Measurements from ENCODE around the gene LYPD3.

LYPD3 gene

DNA sequence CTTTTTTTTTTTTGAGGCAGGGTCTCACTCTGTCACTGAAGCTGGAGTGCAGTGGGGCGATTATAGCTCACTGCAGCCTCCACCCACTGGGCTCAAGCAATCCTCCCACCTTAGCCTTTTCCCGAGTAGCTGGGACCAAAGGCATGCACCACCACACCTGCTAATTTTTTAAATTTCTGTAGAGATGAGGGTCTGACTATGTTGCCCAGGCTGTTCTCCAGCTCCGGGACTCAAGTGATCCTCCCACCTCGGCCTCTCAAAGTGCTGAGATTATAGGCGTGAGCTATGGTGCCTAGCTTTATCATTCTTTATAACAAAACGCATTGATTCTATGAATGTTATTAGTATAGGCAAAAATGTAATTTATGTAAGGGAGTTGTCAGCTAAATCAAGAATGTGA is 17.9 kb upstream of the LYPD3 start:
- FAIRE-seq: no peak

DNA sequence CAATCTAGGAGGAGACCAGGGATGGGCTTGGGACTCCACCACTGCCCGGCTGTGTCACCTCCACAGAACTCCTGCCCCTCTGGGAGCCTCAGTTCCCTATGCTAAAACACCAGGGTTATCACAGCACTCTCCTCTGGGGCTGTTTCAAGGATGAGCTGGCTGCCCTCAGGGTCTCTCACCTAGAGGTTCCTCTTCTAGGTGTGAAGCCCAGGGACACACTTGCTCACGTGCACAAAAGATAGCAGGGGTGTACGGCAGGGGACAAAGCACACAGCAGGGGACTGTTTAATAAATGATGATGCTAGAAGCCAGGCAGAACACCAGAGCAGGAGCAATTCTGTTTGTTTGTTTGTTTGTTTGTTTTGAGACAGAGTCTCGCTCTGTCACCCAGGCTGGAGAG is 16.8 kb upstream of the LYPD3 start:
- FAIRE-seq: no peak

DNA sequence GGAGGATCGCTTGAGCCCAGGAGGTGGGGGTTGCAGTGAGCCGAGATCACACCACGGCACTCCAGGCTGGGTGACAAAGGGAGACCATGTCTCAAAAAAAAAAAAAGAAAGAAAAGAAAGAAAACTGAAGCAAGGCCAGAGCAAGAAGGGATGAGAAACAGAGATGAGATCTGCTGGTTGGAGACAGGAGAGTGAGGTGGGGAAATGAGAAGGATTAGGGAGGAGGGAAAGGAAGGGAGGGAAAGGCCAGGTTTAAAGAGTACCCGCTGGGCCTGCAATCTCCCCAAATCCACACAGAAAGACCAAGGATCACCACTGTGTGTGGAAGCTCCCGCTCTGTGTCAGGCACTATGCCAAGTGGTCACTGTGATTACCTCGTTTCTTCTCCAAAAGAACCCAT is 16.3 kb upstream of the LYPD3 start:
- FAIRE-seq: no peak

DNA sequence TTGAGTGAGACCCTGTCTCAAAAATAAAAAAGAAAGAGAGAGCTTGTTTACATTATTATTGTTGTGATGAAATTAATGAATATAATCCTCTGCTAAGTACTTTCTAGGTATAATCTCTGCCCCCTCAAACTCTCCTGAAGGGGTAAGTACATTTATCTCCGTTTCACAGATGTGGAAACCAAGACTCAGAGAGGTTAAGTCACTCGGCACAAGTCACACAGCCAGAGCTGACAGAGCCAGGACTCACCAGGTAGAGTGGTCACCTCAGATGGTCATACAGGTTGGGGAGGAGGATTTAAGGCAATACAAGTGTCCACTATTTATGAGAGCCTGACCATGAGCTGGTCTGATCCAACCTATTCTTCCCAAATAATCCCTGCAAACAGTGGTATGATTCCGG is 15.2 kb upstream of the LYPD3 start:
- no peak for FAIRE-seq

DNA sequence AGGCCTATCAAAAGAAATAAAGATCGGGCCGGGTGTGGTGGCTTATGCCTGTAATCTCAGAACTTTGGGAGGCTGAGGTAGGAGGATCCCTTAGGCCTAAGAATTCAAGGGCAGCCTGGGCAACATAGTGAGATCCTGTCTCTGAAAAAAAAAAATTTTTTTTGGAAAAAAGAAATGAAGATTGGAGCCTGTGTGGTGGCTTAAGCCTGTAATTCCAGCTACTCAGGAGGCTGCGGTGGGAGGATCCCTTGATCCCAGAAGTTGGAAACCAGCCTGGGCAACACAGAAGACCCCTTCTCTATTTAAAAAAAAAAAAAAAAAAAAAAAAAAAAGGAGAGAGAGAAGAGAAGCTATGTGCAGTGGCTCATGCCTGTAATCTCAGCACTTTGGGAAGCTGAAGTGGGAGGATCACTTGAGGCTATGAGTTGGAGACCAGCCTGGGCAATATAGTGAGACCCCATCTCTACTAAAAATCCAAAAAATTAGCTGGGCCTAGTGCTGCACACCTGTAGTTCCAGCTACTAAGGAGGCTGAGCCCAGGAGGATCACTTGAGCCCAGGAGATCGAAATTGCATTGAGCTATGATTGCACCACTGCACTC is 14.7 kb upstream of the LYPD3 start:
- no peak for FAIRE-seq

DNA sequence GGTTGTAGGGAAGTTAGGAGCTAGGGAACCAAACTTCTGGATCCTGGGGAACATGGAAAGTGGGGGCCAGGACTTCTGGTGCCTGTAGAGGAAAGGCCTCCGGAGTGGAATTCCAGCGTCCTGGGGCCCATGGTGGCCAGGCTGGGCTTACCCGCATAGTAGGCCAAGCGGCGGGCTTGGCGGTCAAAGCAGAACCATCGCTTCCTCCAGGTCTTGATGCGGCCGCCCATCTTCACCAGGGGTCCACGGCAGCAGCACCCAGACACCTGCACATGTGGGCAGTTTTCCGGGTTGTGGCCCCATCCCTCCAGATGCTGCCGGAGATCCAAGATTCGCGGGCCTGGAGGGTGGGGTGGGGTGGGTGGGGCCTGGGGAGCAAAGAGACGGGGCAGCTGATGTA is 13.8 kb upstream of the LYPD3 start:
- FAIRE-seq: no peak

DNA sequence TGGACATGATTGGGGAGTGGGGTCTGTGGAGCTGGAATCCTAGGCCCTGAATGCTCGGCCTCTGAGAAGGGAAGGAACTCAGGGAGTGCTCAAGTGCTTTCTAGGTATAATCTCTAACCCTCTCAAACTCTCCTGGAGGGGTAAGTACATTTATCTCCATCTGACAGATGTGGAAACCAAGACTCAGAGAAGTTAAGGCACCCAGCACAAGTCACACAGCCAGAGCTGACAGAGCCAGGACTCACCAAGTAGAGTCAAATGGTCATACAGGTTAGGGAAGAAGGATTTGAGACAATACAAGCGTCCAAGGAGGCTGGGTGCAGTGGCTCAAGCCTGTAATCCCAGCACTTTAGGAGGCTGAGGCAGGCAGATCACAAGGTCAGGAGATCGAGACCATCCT is 12.9 kb upstream of the LYPD3 start:
- FAIRE-seq: no peak

DNA sequence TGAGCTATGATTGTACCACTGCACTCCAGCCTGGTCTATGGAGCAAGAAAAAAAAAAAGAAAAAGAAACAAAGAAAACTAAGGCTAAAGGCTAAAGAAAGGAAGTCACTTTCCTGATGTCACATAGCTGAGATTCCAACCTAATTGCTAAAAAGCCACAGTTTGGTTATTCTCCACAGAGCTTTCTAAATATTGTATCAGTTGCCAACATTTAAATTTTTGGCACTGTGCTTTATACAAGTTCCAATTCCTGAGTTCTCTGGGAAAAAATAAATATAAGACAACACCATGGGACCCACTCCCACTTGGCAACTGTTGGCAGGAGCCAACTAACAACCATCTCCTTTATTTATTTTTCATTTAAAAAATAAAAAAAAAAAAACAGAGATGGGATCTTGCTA is 11.2 kb upstream of the LYPD3 start:
- no peak for FAIRE-seq

DNA sequence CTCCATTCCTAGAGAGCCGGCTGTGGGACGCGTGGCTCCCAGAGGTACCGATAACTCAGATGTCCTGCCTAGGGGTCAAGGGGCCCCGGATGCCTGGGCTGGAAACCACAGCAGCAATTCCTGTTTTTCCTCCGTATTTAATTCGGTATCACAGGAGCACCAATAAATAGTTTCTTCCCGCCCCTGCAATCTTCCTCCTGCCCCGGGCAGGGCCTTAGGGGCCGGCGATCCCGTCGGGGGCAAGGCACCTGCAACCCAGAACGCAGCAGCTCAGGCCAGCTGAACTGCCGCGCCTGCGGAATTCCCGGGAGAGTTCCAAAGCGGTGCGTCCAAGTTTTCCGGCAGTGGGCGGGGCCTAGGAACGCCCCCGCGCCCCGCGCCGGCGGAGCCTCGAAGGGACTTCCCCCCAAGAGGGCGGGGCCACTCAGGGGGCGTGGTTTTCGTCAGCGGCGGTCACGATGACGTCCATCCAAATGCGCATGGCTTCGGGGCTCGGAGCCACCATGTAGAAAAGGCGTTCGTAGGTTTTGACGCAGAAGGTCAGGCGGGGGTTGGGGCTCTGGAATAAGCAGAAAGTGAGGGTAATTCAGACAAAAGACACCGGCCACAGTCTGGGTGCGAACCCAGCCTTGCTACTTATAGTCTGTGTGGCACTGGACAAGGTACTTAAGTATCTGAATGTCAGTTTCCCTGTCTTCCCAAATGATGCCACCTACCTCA is 9.7 kb upstream of the LYPD3 start:
- no peak for FAIRE-seq

DNA sequence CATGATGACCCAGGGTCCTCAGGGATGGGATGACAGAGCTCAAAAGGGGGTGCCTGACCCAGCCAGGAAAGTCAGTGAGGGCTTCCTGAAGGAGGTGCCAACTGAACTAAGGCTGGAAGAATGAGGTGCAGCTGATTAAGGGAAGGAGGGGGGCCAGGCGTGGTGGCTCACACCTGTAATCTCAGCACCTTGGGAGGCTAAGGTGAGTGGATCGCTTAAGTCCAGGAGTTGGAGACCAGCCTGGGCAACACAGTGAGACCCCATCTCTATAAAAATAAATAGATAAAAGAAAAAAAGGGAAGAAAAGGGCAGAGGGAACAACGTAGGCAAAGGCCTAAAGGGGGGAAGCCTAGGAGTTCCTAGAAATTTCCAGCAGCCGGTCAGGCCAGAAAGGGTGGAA is 9.1 kb upstream of the LYPD3 start:
- no peak for FAIRE-seq

DNA sequence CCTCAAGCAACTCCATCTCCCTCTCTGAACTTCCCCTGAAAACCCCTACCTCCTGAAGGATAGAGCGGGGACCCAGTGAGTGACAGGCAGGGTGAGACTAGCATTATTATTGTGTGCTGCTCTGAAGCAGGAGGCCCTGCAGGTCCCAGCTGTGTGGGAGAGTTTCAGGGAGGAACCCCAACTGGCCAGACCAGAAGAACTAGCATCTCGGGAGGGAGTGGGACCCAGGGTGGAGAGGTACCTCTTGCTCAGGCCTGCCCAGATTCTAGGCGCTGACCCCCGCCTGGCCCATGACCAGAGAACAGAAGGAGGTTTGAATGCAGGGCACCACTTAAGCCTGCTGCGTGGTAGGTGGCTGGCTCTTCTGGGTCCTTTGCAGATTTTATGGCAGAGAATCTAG is 5.7 kb upstream of the LYPD3 start:
- no peak for FAIRE-seq

DNA sequence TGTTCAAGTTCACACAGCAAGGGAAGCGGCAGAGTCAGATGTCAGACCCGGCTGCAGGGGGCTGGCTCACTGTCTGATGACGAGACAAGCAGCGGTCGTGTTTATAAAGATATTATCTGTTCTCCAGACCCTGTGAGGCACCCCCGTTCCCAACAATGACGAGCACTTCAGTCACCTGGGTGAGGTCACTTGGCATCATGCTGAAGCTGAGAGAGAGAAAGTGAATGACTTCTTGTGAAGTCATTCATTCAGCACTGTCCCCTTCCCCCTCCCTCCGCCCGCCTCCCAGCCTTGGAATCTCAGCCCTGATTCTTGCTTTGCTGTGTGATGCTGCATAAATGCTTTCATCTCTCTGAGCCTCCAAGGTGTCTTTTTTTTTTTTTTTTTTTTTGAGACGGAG is 4.9 kb upstream of the LYPD3 start:
- no peak for FAIRE-seq

DNA sequence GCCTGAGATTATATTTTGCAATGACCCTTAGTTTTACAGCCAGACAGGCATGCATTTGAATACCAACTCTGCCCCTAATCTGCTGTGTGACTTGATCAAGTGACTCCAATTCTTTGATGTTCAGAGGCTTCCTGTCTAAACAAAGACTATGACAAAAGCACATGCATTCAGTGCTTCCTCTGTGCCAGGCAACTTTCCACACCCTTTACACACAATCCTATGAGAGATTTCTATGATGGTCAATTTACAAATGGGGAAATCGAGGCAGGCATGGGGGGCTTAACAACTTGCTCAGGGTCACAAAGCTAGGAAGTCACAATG is 3.7 kb upstream of the LYPD3 start:
- no peak for FAIRE-seq

DNA sequence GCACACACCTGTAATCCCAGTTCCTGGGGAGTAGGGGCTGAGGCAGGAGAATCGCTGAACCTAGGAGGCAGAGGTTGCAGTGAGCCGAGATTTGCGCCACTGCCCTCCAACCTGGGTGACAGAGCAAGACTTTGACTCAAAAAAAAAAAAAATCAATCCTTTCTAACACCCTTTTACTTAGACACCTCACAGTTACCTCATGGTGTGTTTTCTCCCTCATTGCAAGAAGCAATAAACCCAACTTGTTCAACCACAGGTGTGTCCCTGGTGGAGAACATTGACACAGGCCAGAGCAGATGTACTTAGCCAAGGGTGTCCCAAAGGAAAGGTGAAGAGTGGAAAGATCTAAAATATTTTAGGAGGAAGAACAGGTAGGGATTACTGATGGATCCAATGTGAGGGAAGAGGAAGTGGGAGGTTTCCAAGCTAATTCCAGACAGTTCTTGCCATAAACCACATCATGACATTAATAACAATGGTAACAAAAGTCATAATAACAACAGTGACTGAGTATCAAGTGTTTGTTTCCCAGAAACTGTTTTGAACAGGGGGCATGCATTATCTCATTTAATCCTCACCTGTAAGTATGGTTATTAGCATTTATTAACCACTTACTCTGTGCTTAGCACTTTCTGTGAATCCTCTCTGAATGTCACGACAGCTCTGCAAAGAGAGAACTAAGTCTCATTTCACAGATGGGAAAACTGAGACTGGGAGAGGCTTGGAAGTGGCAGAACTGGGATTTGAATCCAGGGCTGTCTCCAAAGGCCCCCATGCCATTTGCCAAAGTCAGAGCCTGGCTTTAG is 3.1 kb upstream of the LYPD3 start:
- no peak for FAIRE-seq

DNA sequence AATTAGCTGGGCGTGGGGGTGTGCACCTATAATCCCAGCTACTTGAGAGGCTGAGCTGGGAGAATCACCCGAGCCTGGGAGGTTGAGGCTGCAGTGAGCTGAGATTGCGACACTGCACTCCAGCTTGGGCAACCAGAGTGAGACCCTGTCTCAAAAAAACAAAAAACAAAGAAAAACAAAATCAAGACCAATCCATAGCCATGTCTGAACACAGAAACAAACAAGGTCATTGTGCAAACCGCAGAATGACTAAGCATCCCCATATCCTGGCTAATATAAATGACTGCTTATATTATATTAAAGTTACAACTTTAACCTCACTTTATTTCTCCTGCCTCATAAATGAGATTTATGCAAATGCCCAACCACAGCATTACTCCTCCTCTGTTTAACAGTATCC is 2.3 kb upstream of the LYPD3 start:
- no peak for FAIRE-seq

DNA sequence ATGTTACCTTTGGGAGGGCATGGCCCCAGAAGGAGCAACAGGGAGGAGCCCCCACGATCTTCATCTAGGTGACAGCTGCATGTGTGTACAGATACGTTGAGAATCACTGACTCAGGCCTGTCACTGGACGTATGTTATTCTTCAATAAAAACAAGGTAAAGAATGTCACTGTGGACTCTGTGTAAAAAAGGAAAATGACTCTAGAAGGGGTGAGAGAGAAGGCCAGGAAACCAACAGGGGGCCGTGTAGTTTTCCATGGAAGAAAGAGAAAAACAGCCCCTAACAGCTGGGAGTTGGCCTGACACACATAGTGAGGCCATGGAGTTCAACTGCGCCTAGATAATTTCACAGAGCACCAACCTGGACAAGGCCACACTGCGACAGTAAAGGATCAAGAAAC is 1.9 kb upstream of the LYPD3 start:
- no peak for FAIRE-seq

DNA sequence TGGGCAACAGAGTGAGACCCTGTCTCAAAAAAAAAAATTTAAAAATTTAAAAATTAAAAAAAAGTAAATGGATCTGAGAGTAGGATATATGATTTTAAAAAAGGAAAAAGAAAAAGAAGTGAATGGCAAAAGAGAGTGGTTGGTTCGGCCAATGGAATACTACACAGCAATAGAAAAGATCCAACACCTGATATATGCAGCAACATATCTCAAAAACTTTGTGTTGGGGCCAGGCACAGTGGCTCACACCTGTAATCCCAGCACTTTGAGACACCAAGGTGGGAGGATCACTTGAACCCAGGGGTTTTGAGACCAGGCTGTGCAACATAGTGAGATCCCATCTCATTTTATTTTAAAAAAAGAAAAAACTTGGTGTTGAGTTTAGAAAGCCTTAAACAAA is 1.4 kb upstream of the LYPD3 start:
- FAIRE-seq: no peak

DNA sequence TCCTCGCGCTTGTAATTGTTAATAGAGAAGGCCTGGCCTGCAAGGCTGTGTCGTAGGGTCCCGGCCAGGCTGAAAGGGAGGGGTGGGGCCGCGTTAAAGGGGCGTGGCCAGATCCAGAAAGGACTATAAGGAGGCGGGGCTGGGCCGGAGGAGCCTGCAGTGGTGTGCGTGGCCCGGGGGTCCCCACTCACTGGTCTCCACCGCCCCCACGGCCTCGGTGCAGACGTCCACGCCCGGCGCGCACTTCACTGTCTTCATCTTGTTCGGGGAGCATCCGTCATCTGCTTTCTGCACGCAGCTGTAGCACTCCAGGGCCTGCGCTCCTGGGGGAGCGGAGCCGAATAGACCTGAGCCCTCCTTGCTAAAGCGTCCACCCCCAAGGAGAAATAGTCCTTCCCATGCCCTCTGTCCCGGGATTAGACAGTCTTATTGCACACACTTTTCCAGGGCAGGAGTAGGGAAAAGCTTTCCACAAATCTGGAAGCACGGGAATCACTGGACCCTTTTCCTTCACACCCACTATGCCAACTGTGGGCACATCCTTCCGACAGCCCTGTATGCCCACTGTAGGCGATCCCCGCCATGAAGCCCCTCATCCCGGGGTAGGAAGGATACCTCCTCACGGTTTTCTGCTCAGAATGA is 1.2 kb downstream of the LYPD3 start:
- no peak for FAIRE-seq

DNA sequence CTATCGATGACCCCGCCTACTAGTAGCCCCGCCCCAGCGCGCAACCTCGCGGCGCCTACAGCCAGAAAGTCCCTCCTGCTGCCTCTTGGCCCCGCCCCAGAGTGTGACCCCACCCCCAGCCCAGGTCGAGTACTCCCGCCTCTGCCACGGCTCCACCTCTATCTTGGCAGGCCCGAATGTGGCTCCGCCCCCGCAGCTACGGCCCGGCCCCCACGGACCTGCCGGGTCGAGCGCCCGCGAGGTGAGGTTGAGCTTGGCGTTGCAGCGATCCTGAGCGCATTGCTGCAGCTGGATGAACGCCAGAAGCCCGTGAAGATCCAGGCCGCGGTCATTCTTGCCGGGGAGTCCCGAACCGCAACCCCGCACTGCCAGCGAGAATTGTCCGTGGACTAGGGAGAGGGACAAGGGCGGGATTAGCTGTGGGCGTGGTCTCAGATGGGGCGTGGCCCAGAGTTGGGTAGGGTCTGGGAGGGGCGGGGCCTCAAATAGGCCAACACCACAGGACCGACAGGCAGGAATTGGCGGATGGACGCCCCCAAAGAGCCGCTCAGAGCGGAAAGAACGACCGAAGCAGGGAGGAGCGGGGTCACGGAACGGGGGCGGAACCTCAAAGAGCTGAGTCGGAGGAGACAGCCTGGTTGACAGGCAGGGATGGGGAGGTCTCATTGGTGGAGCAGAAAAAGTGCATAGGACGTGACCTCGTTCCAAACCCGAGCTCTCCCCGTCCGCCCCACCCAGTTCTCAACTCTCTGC is 1.9 kb downstream of the LYPD3 start:
- no peak for FAIRE-seq

DNA sequence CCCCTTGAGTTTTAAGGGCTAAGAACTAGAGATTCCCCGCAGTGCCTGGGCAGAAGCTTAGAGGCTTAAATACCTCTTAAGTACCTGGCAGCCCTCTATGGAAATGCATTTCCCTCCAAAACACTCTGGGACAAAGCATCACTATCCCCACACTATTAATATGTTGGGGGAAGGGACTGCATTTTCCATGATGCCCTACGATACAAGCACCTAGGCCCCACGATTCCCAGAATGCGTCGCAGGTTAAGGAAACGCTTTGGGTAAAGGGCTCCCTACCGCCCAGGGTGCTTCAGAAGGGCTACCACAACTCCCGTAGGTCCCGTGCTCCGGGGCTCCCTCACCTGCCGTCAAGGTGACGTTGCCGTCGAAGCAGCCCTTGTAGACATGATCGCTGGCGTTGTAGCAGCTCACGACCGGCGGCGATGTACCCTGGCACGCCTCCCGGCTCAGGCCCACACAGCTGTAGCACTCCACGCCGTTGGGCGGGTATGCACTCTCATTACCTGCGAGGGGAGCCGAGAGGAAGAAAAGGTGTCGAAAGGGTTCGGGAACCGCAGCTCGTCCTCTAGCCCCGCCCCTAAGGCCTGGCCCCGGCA is 2.5 kb downstream of the LYPD3 start:
- FAIRE-seq: no peak

DNA sequence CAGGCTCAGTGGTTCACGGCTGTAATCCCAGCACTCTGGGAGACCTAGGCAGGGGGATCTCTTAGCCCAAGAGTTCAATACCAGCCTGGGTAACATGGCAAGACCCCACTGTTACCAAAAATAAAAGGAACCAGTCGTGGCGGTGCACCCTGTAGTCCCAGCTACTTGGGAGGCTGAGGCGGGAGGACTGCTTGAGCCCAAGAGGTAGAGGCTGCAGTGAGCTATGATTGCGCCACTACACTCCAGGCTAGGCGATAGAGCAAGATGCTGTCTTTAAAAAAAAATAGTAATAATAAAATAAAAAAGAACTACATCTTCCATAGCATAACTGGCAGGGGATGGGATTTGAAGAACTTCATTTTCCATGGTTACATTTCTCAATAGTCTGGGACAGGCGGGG is 3.0 kb downstream of the LYPD3 start:
- no peak for FAIRE-seq

DNA sequence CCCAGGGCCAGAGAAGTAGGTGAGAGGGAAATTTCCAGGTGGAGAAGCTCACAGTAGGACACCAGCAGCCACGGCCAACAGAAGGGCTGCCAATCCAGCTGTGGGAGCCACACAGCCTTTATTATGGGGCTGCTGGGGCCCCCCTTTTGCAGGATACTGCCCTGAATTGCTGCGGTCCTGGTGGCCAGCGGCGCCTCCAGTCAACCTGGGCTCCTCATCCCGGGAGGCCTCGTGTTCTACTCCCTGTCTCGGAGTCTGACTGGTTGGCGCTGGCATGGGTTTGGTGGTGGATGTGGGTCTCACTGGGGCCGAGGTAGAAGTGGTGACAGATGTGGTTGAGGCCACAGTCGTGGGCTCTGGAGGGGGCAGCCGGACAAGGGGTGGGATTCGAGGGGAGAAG is 4.1 kb downstream of the LYPD3 start:
- no peak for FAIRE-seq
